ENCODE data around the gene FHIP2A. TPM values are rescaled to one million over a fixed set of nuclear protein-coding genes. Genes with fewer than 3 reads are reported as not detected.

Gene FHIP2A
- polyA plus RNA-seq, 3 donors, result 4.4 to 9.6 (median 9.2) TPM

DNA sequence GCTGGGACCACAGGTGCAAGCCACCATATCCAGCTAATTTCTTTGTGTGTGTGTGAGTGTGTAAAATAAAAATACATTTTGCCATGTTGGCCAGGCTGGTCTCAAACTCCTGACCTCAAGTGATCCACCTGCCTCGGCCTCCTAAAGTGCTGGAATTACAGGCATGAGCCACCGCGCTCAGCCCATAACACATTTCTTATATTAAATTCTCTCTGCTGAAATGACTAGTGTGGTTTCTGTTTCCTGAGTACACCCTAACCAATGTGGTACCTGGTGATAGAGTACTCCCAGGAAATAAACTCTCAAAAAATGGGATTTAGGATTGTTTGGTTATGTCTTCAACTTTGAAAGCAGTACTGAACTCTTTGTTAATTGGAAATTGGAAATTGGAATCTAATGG, 19.4 kb upstream of the FHIP2A start:
- Histone ChIP-seq H4K20me1 (ENCODE audit: insufficient read depth, low read length) (no peaks in the 10 kb centered on the region), H3K4me3 (replicated peaks in 1 of 3; ENCODE audit: low read depth in 2 of 3, low read length in 3 of 3) (no peak overlapping the region), H3K4me2 (replicated peaks; ENCODE audit: extremely low read depth, low read length, poor library complexity, severe bottlenecking) (no peak overlapping the region), H3K9me3 (replicated peaks in 1 of 2; ENCODE audit: control insufficient read depth in 1 of 2, insufficient read depth in 1 of 2, low read length in 2 of 2) (no peaks in the 10 kb centered on the region), H3K27me3 (ENCODE audit: control insufficient read depth in 2 of 2, insufficient read depth in 2 of 2, low read length in 2 of 2) (peaks cover 0 to 2% of the 10 kb centered on the region in 2 donors), H3K27ac (ENCODE audit: low read depth in 1 of 2, low read length in 2 of 2) (no peak overlapping the region), H3K4me1 (ENCODE audit: control insufficient read depth in 1 of 2, insufficient read depth in 2 of 2, low read length in 2 of 2) (no peaks in the 10 kb centered on the region), H3K36me3 (replicated peaks in 1 of 2; ENCODE audit: control insufficient read depth in 1 of 2, insufficient read depth in 2 of 2, low read length in 2 of 2) (no peaks in the 10 kb centered on the region), H3K9ac (ENCODE audit: insufficient read depth, low read length, poor library complexity, severe bottlenecking) (no peak overlapping the region), H3K79me2 (ENCODE audit: insufficient read depth, low read length) (no peaks in the 10 kb centered on the region), H2AFZ (ENCODE audit: insufficient read depth, low read depth, low read length, poor library complexity, severe bottlenecking) (no peak overlapping the region)
- Mint-ChIP-seq H3K36me3 (no peaks in the 10 kb centered on the region), H3K27ac (no peak overlapping the region), H3K27me3 (ENCODE audit: low read depth in 3 of 3) (peaks cover 0 to 6% (median 3%) of the 10 kb centered on the region in 3 donors), H3K4me3 (no peak overlapping the region), H3K4me1 (peaks cover 4% of the 10 kb centered on the region), H3K9me3 (peaks cover 0 to 2% (median 0%) of the 10 kb centered on the region in 7 donors)
- no peak for DNase-seq
- WGBS (ENCODE audit: insufficient coverage), result no CpG with 5 or more reads among the region's 3 CpGs
- TF ChIP-seq, protein P1, sequence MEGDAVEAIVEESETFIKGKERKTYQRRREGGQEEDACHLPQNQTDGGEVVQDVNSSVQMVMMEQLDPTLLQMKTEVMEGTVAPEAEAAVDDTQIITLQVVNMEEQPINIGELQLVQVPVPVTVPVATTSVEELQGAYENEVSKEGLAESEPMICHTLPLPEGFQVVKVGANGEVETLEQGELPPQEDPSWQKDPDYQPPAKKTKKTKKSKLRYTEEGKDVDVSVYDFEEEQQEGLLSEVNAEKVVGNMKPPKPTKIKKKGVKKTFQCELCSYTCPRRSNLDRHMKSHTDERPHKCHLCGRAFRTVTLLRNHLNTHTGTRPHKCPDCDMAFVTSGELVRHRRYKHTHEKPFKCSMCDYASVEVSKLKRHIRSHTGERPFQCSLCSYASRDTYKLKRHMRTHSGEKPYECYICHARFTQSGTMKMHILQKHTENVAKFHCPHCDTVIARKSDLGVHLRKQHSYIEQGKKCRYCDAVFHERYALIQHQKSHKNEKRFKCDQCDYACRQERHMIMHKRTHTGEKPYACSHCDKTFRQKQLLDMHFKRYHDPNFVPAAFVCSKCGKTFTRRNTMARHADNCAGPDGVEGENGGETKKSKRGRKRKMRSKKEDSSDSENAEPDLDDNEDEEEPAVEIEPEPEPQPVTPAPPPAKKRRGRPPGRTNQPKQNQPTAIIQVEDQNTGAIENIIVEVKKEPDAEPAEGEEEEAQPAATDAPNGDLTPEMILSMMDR (IDR thresholded peaks at IDR 0.05), result no peak
- intact Hi-C loops (cut with micrococcal nuclease), result no loop called here

DNA sequence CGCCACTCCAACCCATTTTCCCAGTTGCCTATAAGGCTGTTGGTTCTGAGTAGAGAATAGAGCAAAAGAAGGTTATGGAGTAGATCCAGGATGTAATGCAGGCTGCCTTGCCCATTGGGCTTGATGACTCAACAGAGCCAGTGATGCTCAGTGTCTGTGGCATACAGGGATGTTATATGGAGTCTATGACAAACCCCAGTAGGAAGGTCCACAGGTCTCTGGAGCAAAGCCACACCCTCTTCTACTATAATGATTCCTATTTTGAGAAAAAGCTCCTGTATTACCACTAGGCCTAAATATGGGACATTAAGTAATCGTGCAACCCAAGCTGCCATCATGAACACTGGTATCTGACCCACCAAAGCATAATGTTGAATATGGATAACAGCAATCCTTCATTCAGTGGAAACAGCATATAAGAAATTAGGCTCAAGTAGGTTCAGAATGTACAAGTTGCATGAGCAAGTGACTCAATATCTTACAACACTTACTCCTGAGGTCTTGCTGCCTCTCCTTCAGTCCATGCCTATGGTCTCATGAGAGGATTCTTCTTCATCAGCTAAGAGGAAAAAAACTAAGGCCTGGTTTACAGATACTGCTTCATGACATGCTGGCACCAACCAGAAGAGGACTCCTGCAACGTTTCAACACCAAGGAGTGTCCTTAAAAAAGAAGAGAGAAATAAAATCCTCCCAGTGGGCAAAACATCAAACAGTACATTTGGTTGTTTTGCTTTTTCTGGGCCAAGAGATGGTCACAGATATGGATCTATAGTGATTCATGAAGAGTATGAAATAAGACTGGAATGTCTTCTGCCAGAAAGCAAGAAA, 14.8 kb upstream of the FHIP2A start:
- H3K4me1 Mint-ChIP-seq, result no peaks in the 10 kb centered on the region
- H3K27me3 Mint-ChIP-seq (ENCODE audit: low read depth in 3 of 3), result peaks cover 0 to 4% (median 1%) of the 10 kb centered on the region in 3 donors
- Histone ChIP-seq H3K9ac (ENCODE audit: insufficient read depth, low read length, poor library complexity, severe bottlenecking) (no peak overlapping the region), H3K9me3 (replicated peaks in 1 of 2; ENCODE audit: control insufficient read depth in 1 of 2, insufficient read depth in 1 of 2, low read length in 2 of 2) (no peaks in the 10 kb centered on the region), H4K20me1 (ENCODE audit: insufficient read depth, low read length) (no peaks in the 10 kb centered on the region), H3K4me3 (replicated peaks in 1 of 3; ENCODE audit: low read depth in 2 of 3, low read length in 3 of 3) (no peak overlapping the region), H3K27ac (ENCODE audit: low read depth in 1 of 2, low read length in 2 of 2) (no peak overlapping the region), H3K4me1 (ENCODE audit: control insufficient read depth in 1 of 2, insufficient read depth in 2 of 2, low read length in 2 of 2) (no peaks in the 10 kb centered on the region), H3K36me3 (replicated peaks in 1 of 2; ENCODE audit: control insufficient read depth in 1 of 2, insufficient read depth in 2 of 2, low read length in 2 of 2) (no peaks in the 10 kb centered on the region), H3K79me2 (ENCODE audit: insufficient read depth, low read length) (no peaks in the 10 kb centered on the region), H2AFZ (ENCODE audit: insufficient read depth, low read depth, low read length, poor library complexity, severe bottlenecking) (no peak overlapping the region), H3K4me2 (replicated peaks; ENCODE audit: extremely low read depth, low read length, poor library complexity, severe bottlenecking) (no peak overlapping the region), H3K27me3 (ENCODE audit: control insufficient read depth in 2 of 2, insufficient read depth in 2 of 2, low read length in 2 of 2) (no peaks in the 10 kb centered on the region)
- peaks cover 0 to 4% (median 0%) of the 10 kb centered on the region in 7 donors for H3K9me3 Mint-ChIP-seq
- DNase-seq, result no peak
- intact Hi-C loops (cut with micrococcal nuclease), result no loop called here
- WGBS (ENCODE audit: insufficient coverage), result 83% methylated on average over 1 of the region's 3 CpGs
- TF ChIP-seq, protein P1 (IDR thresholded peaks at IDR 0.05), result no peak
- H3K4me3 Mint-ChIP-seq, result no peak overlapping the region
- H3K36me3 Mint-ChIP-seq, result no peaks in the 10 kb centered on the region
- H3K27ac Mint-ChIP-seq, result no peak overlapping the region
